GM12873 (cell line): ENCODE results near the gene TUT4.

Source experiments
- TF ChIP-seq, protein P1 (sequence below): IDR thresholded peaks from 2 replicates; pipeline ENCODE4 v1.5.1; 2012; ENCODE audit warnings: low read depth, mild to moderate bottlenecking, moderate library complexity, low read length, control low read depth; ENCODE audit not compliant: insufficient read depth; ENCODE audit errors: missing control alignments

The TUT4 gene

DNA sequence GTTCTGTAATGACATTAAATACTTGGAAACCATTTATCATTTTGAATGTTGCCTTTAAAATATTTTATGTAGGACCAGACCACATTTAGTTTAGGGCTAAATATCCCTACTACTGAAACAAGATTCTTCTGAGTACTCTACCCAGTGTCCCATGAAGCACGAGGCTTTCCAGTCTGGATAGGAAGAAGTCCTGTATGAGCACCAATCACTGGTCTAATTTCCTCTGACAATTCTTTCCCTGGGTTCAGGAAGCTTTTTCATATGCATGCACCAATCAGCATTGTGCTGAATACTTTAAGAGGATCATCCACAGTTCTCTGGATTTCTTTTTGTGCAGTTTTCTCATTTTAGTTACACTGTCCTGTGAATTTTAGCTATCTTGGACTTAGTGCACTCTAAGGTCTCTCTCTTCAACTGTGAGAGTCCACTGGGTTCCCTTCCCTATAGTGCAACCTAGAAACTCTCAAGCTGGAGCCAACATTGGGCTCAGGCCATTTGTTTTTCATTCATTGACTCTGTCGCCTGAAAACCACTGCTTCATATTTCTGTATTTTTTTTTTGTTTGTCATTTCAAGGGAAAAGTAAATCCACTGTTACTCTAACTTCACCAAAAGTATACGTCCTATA lies 45.9 kb downstream of the TUT4 start:
- TF ChIP-seq, protein P1, sequence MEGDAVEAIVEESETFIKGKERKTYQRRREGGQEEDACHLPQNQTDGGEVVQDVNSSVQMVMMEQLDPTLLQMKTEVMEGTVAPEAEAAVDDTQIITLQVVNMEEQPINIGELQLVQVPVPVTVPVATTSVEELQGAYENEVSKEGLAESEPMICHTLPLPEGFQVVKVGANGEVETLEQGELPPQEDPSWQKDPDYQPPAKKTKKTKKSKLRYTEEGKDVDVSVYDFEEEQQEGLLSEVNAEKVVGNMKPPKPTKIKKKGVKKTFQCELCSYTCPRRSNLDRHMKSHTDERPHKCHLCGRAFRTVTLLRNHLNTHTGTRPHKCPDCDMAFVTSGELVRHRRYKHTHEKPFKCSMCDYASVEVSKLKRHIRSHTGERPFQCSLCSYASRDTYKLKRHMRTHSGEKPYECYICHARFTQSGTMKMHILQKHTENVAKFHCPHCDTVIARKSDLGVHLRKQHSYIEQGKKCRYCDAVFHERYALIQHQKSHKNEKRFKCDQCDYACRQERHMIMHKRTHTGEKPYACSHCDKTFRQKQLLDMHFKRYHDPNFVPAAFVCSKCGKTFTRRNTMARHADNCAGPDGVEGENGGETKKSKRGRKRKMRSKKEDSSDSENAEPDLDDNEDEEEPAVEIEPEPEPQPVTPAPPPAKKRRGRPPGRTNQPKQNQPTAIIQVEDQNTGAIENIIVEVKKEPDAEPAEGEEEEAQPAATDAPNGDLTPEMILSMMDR, result no peak

DNA sequence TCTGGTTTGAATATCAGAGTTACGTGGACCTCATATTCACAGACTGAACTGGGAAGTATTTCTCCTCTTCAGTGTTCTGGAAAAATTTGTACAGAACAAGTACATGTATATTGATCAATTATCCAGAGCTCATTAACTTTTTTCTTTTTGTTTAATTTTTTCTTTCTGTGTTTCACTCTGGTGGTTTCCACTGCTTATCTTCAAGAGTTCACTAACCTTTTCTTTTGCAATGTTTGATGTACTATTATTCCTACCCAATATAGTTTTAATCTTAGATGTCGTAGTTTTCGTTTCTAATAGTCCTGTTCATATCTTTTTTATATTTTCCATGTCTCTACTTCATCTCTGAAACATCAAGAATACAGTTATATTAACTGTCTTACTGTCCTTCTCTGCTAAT lies 46.5 kb downstream of the TUT4 start:
- TF ChIP-seq, protein P1, result no peak

DNA sequence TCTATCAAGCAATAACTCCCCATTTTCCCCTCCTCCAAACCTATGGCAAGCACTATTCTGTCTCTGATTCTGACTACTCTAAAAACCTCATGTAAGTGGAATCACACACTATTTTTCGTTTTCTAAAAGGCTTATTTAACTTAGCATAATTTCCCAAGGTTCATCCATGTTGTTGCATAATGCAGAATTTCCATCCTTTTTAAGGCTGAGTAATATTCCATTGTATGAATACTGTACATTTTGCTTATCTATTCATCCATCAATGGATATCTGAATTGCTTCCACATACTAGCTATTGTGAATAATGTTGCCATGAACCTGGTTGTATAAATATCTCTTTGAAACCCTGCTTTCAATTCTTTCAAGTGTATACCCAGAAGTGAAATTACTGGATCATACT lies 48.2 kb downstream of the TUT4 start:
- TF ChIP-seq, protein P1, result no peak

DNA sequence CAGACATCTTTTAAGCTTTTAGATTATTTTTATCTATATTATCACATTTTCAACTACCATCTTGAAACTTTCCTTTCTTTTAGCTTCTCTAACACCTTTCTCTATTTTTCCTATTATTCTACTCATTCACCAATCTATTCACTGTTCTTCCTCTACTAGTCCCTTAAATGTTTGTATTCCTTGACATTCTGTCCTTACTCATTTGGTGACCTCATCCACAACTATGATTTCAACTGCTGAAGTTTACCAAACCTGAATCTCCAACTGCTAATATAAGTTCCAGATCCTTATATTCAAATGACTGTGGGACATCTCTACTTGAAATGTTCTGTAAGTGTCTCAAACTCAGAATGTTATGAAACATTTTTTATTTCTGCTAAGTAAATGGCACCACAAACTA lies 49.2 kb downstream of the TUT4 start:
- TF ChIP-seq, protein P1, result no peak

DNA sequence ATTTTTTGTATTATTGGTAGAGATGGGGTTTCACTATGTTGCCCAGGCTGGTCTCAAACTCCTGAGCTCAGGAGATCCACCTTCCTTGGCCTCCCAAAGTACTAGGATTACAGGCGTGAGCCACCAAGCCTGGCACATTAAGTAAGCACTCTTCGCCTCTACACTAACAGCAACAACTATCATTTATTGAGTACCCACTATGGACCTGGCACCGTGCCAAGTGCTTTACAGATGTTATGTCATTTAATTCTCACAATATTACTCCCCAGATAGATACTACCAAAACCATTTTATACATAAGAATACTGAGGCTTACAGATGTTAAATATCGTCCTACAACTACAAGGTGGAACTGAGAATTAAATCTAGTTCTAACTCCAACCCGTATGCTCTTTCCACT lies 50.1 kb downstream of the TUT4 start:
- TF ChIP-seq, protein P1, result no peak

DNA sequence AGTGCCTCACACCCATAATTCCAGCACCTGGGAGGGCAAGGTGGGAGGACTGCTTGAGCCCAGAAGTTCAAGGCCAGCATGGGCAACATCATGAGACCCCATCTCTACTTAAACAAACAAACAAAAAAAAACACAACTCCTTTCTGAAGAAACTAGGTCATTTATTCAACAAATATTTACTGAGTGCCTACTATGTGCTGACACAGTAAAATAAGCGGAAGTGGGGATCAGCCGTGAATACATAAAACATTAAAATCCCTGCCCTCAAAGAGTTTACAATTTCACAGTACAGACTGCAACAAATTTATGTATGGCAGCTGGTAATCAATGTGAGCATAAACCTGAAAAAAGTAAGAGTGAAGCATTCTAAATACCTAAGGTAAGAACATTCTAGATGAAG lies 65.3 kb downstream of the TUT4 start:
- TF ChIP-seq, protein P1, result no peak

DNA sequence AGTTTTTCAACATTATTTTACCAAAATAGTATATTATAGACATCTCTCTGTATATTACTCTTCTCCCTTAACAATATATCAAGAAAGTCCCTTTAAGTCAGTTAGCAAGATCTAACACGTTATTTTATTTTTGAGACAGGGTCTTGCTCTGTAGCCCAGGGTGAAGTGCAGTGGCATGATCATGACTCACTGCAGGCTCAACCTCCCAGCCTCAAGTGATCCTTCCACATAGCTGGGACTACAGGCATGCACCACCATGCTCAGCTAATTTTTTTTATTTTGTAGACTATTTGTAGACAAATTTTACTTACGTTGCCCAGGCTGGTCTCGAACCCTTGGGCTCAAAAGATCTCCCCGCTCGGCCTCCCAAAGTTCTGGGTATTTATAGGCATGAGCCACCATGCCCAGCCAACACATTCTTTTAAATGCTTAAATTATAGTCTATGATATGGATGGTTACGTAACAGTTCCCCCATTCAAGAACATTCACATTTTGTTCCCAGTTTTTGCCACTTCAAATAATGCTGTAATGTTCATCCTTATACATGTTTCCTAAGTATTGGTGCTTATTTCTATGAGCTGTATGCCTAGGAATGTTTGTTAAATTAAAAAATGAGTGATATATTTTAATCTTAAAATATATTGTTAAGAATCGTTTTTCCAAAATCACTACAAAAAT lies 70.4 kb downstream of the TUT4 start:
- TF ChIP-seq, protein P1, result no peak
